Endothelial cell of umbilical vein (primary cell): ENCODE measurements around the gene PAK4.

ENCODE experiments used
- CTCF ChIP-seq, 2 donors: IDR thresholded peaks; 1 replicate in 1 of 2; 2 replicates in 1 of 2; pipeline ENCODE4 v1.5.1; 2011; ENCODE audit warnings: low read length in 2 of 2, mild to moderate bottlenecking in 2 of 2, moderate library complexity in 2 of 2, control low read depth in 1 of 2, inconsistent platforms in 1 of 2, low read depth in 1 of 2; ENCODE audit not compliant: insufficient read depth in 1 of 2; ENCODE audit errors: extremely low read depth in 1 of 2
- POLR2A ChIP-seq: IDR thresholded peaks from 2 replicates; pipeline ENCODE4 v1.6.1; 2012; ENCODE audit warnings: low read depth, mild to moderate bottlenecking, control low read depth, low read length
- POLR2AphosphoS5 ChIP-seq: IDR thresholded peaks from 2 replicates; pipeline ENCODE4 v1.6.1; 2012; ENCODE audit warnings: low read depth, mild to moderate bottlenecking, control low read depth, low read length, moderate library complexity; ENCODE audit not compliant: insufficient read depth

- no peak for TF ChIP-seq CTCF (IDR thresholded peaks at IDR 0.05; ENCODE audit: extremely low read depth in 1 of 2, insufficient read depth in 1 of 2, low read depth in 1 of 2, low read length in 2 of 2)
- no peak for TF ChIP-seq POLR2A
- TF ChIP-seq POLR2AphosphoS5, result no peak
Measured at GRCh38 chr19:39172700-39173501, 47.3 kb downstream of the PAK4 start.
